Type B pancreatic cell (in vitro differentiated cells): ENCODE measurements around the gene IER3. TPM values are rescaled to one million over a fixed set of nuclear protein-coding genes. Genes with fewer than 3 reads are reported as not detected.
"Not testable (repeated sequence)": the region's sequence is repeated elsewhere in the genome, so short reads cannot be mapped to it uniquely, and the experiment has no call there.

Source experiments
- DNase-seq: peaks from one replicate; pipeline ENCODE4 v3.0.0; 2021; ENCODE audit warnings: mixed read lengths; ENCODE audit not compliant: unreplicated experiment; ENCODE audit errors: extremely low spot score
- H3K27ac Mint-ChIP-seq: 2 replicates; pipeline ENCODE4 v1.8.0; 2021; ENCODE audit warnings: mild to moderate bottlenecking, mixed read lengths
- H3K27me3 Mint-ChIP-seq: 2 replicates; pipeline ENCODE4 v1.8.0; 2021; ENCODE audit warnings: mixed read lengths
- H3K36me3 Mint-ChIP-seq: 2 replicates; pipeline ENCODE4 v1.8.0; 2021; ENCODE audit warnings: mixed read lengths
- H3K4me1 Mint-ChIP-seq: one replicate; pipeline ENCODE4 v1.8.0; 2021; ENCODE audit warnings: mixed read lengths; ENCODE audit not compliant: unreplicated experiment
- H3K4me3 Mint-ChIP-seq: 2 replicates; pipeline ENCODE4 v1.8.0; 2021; ENCODE audit warnings: mild to moderate bottlenecking, mixed read lengths
- H3K9me3 Mint-ChIP-seq: 2 replicates; pipeline ENCODE4 v1.8.0; 2021; ENCODE audit warnings: mixed read lengths
- CTCF ChIP-seq: fragments of 200-600 bp; sonication (generic); conservative IDR thresholded peaks from 2 replicates; pipeline ENCODE4 v1.5.0; 2021; ENCODE audit warnings: antibody characterized with exemption, mild to moderate bottlenecking
- total RNA-seq: library from RNA; stranded (reverse); gene quantifications from 2 replicates; pipeline ENCODE4 v1.2.1, GENCODE V29; 2021; ENCODE audit warnings: low replicate concordance

Gene IER3
- total RNA-seq, 1 donor from 2014 or later = 24.3 TPM

GRCh38 chr6:30763155-30763617 is 18.8 kb upstream of the IER3 start:
- no peak for DNase-seq
- H3K9me3 Mint-ChIP-seq = peaks cover 4% of the 10 kb centered on the region
- no peaks in the 10 kb centered on the region for H3K36me3 Mint-ChIP-seq
- peak overlapping the region; percentile 77 for H3K27ac Mint-ChIP-seq
- H3K4me1 Mint-ChIP-seq = peaks cover 50% of the 10 kb centered on the region
- no peaks in the 10 kb centered on the region for H3K27me3 Mint-ChIP-seq
- TF ChIP-seq CTCF = no peak
- H3K4me3 Mint-ChIP-seq = peak overlapping the region; percentile 57

GRCh38 chr6:30761791-30762429 is 17.6 kb upstream of the IER3 start:
- DNase-seq = no peak
- no peak for TF ChIP-seq CTCF
- Mint-ChIP-seq H3K36me3 (no peaks in the 10 kb centered on the region), H3K4me1 (peaks cover 56% of the 10 kb centered on the region), H3K4me3 (no peak overlapping the region), H3K27me3 (no peaks in the 10 kb centered on the region), H3K27ac (no peak overlapping the region), H3K9me3 (peaks cover 4% of the 10 kb centered on the region)

GRCh38 chr6:30760549-30760948 is 16.2 kb upstream of the IER3 start:
- Mint-ChIP-seq H3K4me1 (peaks cover 48% of the 10 kb centered on the region), H3K27ac (peak overlapping the region; percentile 24), H3K27me3 (no peaks in the 10 kb centered on the region), H3K9me3 (peaks cover 4% of the 10 kb centered on the region), H3K36me3 (no peaks in the 10 kb centered on the region), H3K4me3 (no peak overlapping the region)
- DNase-seq = no peak
- TF ChIP-seq CTCF = no peak

- H3K9me3 Mint-ChIP-seq = peaks cover 4% of the 10 kb centered on the region
- peak overlapping the region; percentile 78 for H3K27ac Mint-ChIP-seq
- H3K4me1 Mint-ChIP-seq = peaks cover 39% of the 10 kb centered on the region
- no peak overlapping the region for H3K4me3 Mint-ChIP-seq
- DNase-seq = no peak
- TF ChIP-seq CTCF = no peak
- H3K27me3 Mint-ChIP-seq = no peaks in the 10 kb centered on the region
- no peaks in the 10 kb centered on the region for H3K36me3 Mint-ChIP-seq
These were observed 15.4 kb upstream of the IER3 start for GRCh38 chr6:30759575-30760239.

- Mint-ChIP-seq H3K36me3 (no peaks in the 10 kb centered on the region), H3K27me3 (no peaks in the 10 kb centered on the region), H3K27ac (no peak overlapping the region), H3K4me1 (peaks cover 27% of the 10 kb centered on the region), H3K9me3 (no peaks in the 10 kb centered on the region), H3K4me3 (no peak overlapping the region)
- DNase-seq = no peak
- TF ChIP-seq CTCF = no peak
These were observed 13.0 kb upstream of the IER3 start for GRCh38 chr6:30757261-30757904.

- not testable (repeated sequence) for H3K9me3 Mint-ChIP-seq, H3K27ac Mint-ChIP-seq, H3K36me3 Mint-ChIP-seq, DNase-seq, H3K27me3 Mint-ChIP-seq, H3K4me3 Mint-ChIP-seq
- H3K4me1 Mint-ChIP-seq = peaks cover 34% of the 10 kb centered on the region
These were observed 12.2 kb upstream of the IER3 start for GRCh38 chr6:30756405-30757003.
